GM12878 (cell line): ENCODE measurements around the gene ARL15. TPM values are rescaled to one million over a fixed set of nuclear protein-coding genes. Genes with fewer than 3 reads are reported as not detected.

Experiments
- ATAC-seq: fragments of 200-7000 bp; cut with Tn5 transposase; 3 replicates; pipeline ENCODE4 v1.9.1; 2020; ENCODE audit warnings: mild to moderate bottlenecking, moderate library complexity
- BruUV-seq: library from RNA; stranded (reverse); fragments of 400-500 nt; replicated peaks from 2 replicates; lab custom pipeline; 2021; lab: Mats Ljungman, UMichigan
- CTCF ChIA-PET: fragments of 300-600 bp; sonication (Branson Sonifier 250); formaldehyde crosslinking; extraction: SDS; loops from one replicate; lab custom pipeline; 2021; ENCODE audit warnings: inconsistent platforms; lab: Yijun Ruan, JAX
- POLR2A ChIA-PET: fragments of 350-600 bp; formaldehyde crosslinking; extraction: SDS; loops from one replicate; lab custom pipeline; 2021; ENCODE audit warnings: inconsistent platforms; lab: Charles Lee
- RAD21 ChIA-PET: fragments of 300-600 bp; sonication (Branson Sonifier 250); formaldehyde crosslinking; loops from one replicate; lab custom pipeline; 2023; ENCODE audit warnings: antibody characterized with exemption; ENCODE audit not compliant: unreplicated experiment; lab: Charles Lee
- SMC1A ChIA-PET: fragments of 300-600 bp; sonication (Branson Sonifier 250); formaldehyde crosslinking; loops from one replicate; lab custom pipeline; 2023; ENCODE audit not compliant: unreplicated experiment, uncharacterized antibody; lab: Charles Lee
- DNase-seq: peaks from one replicate; pipeline ENCODE4 v3.0.0-alpha.2; 2011; ENCODE audit warnings: low read depth, low spot score
- FAIRE-seq: peaks from 3 replicates; lab custom pipeline; 2011; peaks lifted over from hg19 to GRCh38; lab: Jason Lieb, UNC
- H2AFZ ChIP-seq: 2 replicates; pipeline ENCODE4 v1.6.0; 2011; ENCODE audit warnings: low read depth, low read length, control low read depth; ENCODE audit not compliant: control insufficient read depth
- H3K27ac ChIP-seq: 2 replicates; pipeline ENCODE4 v1.5.1; 2011; ENCODE audit warnings: control low read depth; ENCODE audit not compliant: control insufficient read depth, insufficient read depth
- H3K27me3 ChIP-seq, 2 experiments: replicated peaks in 1 of 2; 2 replicates each; pipeline versions ENCODE4 v1.6.0 to v1.6.1; 2011; ENCODE audit warnings: low read length in 1 of 2; ENCODE audit not compliant: control insufficient read depth in 2 of 2, insufficient read depth in 2 of 2
- H3K36me3 ChIP-seq, 2 experiments: 2 replicates each; pipeline ENCODE4 v1.5.1; 2011; ENCODE audit warnings: low read length in 1 of 2; ENCODE audit not compliant: control insufficient read depth in 2 of 2, insufficient read depth in 2 of 2
- H3K4me1 ChIP-seq: 2 replicates; pipeline ENCODE4 v1.6.1; 2011; ENCODE audit warnings: mild to moderate bottlenecking, low read length, moderate library complexity, mixed read lengths; ENCODE audit not compliant: control insufficient read depth, insufficient read depth
- H3K4me2 ChIP-seq: 2 replicates; pipeline ENCODE4 v1.6.0; 2011; ENCODE audit warnings: control low read depth; ENCODE audit not compliant: control insufficient read depth, insufficient read depth
- H3K4me3 ChIP-seq: fragments of 200-600 bp; sonication (generic); 2 replicates; pipeline ENCODE4 v1.5.1; 2016
- H3K79me2 ChIP-seq: 2 replicates; pipeline ENCODE4 v1.6.0; 2011; ENCODE audit warnings: low read length; ENCODE audit not compliant: control insufficient read depth, insufficient read depth
- H3K9ac ChIP-seq: 2 replicates; pipeline ENCODE4 v1.8.0; 2011; ENCODE audit warnings: low read length, control low read depth, mixed read lengths; ENCODE audit not compliant: control insufficient read depth, insufficient read depth
- H3K9me3 ChIP-seq: replicated peaks from 3 replicates; pipeline ENCODE4 v1.5.1; 2011; ENCODE audit warnings: mild to moderate bottlenecking, low read length; ENCODE audit not compliant: control insufficient read depth, insufficient read depth
- H4K20me1 ChIP-seq: 2 replicates; pipeline ENCODE4 v1.6.0; 2011; ENCODE audit not compliant: control insufficient read depth, insufficient read depth
- ASH2L ChIP-seq: fragments of 300-600, 200-600 bp; sonication (generic); IDR thresholded peaks from 2 replicates; pipeline ENCODE4 v1.6.1; 2017; ENCODE audit warnings: low read depth, mild to moderate bottlenecking, borderline replicate concordance
- BHLHE40 ChIP-seq, 2 experiments: fragments of 450-650 bp in 1 of 2; IDR thresholded peaks; 2 replicates each; pipeline ENCODE4 v1.6.1; 2011 to 2017; ENCODE audit warnings: low read depth in 2 of 2, borderline replicate concordance in 1 of 2, improper control_type of control experiment in 1 of 2, low read length in 1 of 2, mild to moderate bottlenecking in 1 of 2
- CBFB ChIP-seq: IDR thresholded peaks from 2 replicates; pipeline ENCODE4 v1.6.1; 2016; ENCODE audit warnings: antibody characterized with exemption, low read depth
- CBX5 ChIP-seq: sonication (generic); IDR thresholded peaks from 2 replicates; pipeline ENCODE4 v1.6.1; 2016; ENCODE audit warnings: low read depth, moderate library complexity, mild to moderate bottlenecking, inconsistent platforms
- CTCF ChIP-seq, 3 experiments: IDR thresholded peaks in 2 of 3; conservative IDR thresholded peaks in 1 of 3; 2 replicates each; pipeline ENCODE4 v1.5.1; 2011; ENCODE audit warnings: low read depth in 3 of 3, low read length in 3 of 3, mild to moderate bottlenecking in 3 of 3, control low read depth in 2 of 3, moderate library complexity in 2 of 3, inconsistent platforms in 1 of 3, mixed read lengths in 1 of 3; ENCODE audit not compliant: control insufficient read depth in 2 of 3, insufficient read depth in 1 of 3; ENCODE audit errors: extremely low read depth in 1 of 3
- EP300 ChIP-seq, 2 experiments: fragments of 150-350 bp in 1 of 2; IDR thresholded peaks; 2 replicates each; pipeline ENCODE4 v1.6.1; 2011 to 2012; ENCODE audit warnings: low read depth in 2 of 2, low read length in 2 of 2, borderline replicate concordance in 1 of 2, improper control_type of control experiment in 1 of 2, inconsistent platforms in 1 of 2; ENCODE audit not compliant: control insufficient read depth in 1 of 2
- NBN ChIP-seq: fragments of 450-650 bp; IDR thresholded peaks from 2 replicates; pipeline ENCODE4 v1.6.1; 2016
- NFXL1 ChIP-seq: fragments of 450-650 bp; IDR thresholded peaks from 2 replicates; pipeline ENCODE4 v1.6.1; 2017; ENCODE audit warnings: antibody characterized with exemption, mild to moderate bottlenecking, borderline replicate concordance
- POLR2AphosphoS2 ChIP-seq: IDR thresholded peaks from 2 replicates; pipeline ENCODE4 v1.6.1; 2011; ENCODE audit warnings: low read depth, mild to moderate bottlenecking, low read length, improper control_type of control experiment, moderate library complexity
- ZBTB4 ChIP-seq: fragments of 450-650 bp; formaldehyde crosslinking; IDR thresholded peaks from 2 replicates; pipeline ENCODE4 v1.4.0; 2022; ENCODE audit warnings: mild to moderate bottlenecking, moderate library complexity
- ZNF384 ChIP-seq: IDR thresholded peaks from 2 replicates; pipeline ENCODE4 v1.6.1; 2012; ENCODE audit warnings: low read depth, mild to moderate bottlenecking, low read length, improper control_type of control experiment, borderline replicate concordance
- WGBS: methylation state at CpG from one replicate; pipeline ENCODE4 v1.1.6; 2016; ENCODE audit warnings: low lambda C conversion rate; ENCODE audit not compliant: insufficient replicate concordance, insufficient coverage; ENCODE audit errors: missing lambda C conversion rate; 5-methylcytosine and 5-hydroxymethylcytosine counted together
- in situ Hi-C: fragments of 300-500 bp; cut with MboI; formaldehyde crosslinking; loops from 9 replicates; pipeline ENCODE4 v1.14.3; 2018; ENCODE audit warnings: mixed read lengths
- intact Hi-C: fragments of 100-400 bp; cut with micrococcal nuclease; formaldehyde crosslinking; loops from one replicate; pipeline ENCODE4 v1.14.2; 2022; ENCODE audit not compliant: unreplicated experiment
- polyA plus RNA-seq, 11 experiments: library from polyadenylated mRNA; depleted of rRNA in 4 of 11; unstranded in 6 of 11; stranded (reverse) in 5 of 11; fragments of >200 nt; fragmentation: Nextera tagmentation in 4 of 11; fragmentation: Illumina TruSeq in 1 of 11; extraction: Ambion mirVana in 4 of 11; extraction: Trizol in 1 of 11; gene quantifications; 1 replicate in 1 of 11; 2 replicates in 10 of 11; pipeline versions ENCODE4 v1.2.1 to v1.2.3, GENCODE V29; 2011 to 2016; ENCODE audit warnings: inconsistent platforms in 2 of 11, missing spikeins in 2 of 11, low read depth in 1 of 11
- total RNA-seq, 4 experiments: library from RNA; depleted of rRNA in 3 of 4; stranded (reverse); fragments of >200 nt in 3 of 4; fragmentation: Illumina TruSeq in 1 of 4; extraction: Trizol in 1 of 4; gene quantifications; 2 replicates each; pipeline versions ENCODE4 v1.2.1 to v1.2.3, GENCODE V29; 2013 to 2021
- TF ChIP-seq, protein P1 (sequence below): fragments of 450-650 bp; IDR thresholded peaks from 2 replicates; pipeline ENCODE4 v1.6.1; 2016; ENCODE audit warnings: mild to moderate bottlenecking, moderate library complexity, borderline replicate concordance
- TF ChIP-seq, protein P2 (sequence below): IDR thresholded peaks from 2 replicates; pipeline ENCODE4 v1.6.1; 2011; ENCODE audit warnings: low read depth, mild to moderate bottlenecking, low read length, moderate library complexity, borderline replicate concordance; ENCODE audit errors: extremely low read depth

The ARL15 gene
- total and polyA plus RNA-seq, 10 of the 15 experiments (the other 5 are each of a cell fraction or from before 2014, with no cell fraction given) = 3.6 to 11.0 (median 7.7) TPM

GRCh38 chr5:54009357-54009756, 301.0 kb downstream of the ARL15 start:
- DNase-seq (no peak), ATAC-seq (no peak), FAIRE-seq (no peak)
- Histone ChIP-seq H4K20me1 (no peaks in the 10 kb centered on the region), H3K36me3 (no peaks in the 10 kb centered on the region), H3K27ac (no peak overlapping the region), H3K9me3 (no peaks in the 10 kb centered on the region; the same call in 2 of the 3 replicates), H3K9ac (no peak overlapping the region), H3K4me3 (no peak overlapping the region), H3K27me3 (no peaks in the 10 kb centered on the region), H3K79me2 (no peaks in the 10 kb centered on the region), H3K4me1 (no peaks in the 10 kb centered on the region), H3K4me2 (no peak overlapping the region), H2AFZ (no peak overlapping the region)
- intact Hi-C loops (no loop called here), in situ Hi-C loops (no loop called here)
- CTCF ChIA-PET = no interaction called here
- POLR2A ChIA-PET = no interaction called here
- BruUV-seq = no TSS peak
- 57% methylated on average over 1 of the region's 1 CpG for WGBS
- RAD21 ChIA-PET = no interaction called here
- SMC1A ChIA-PET = no interaction called here
- no peak for TF ChIP-seq CBX5
- TF ChIP-seq EP300 (IDR thresholded peaks at IDR 0.05; ENCODE audit: borderline replicate concordance in 1 of 2, control insufficient read depth in 1 of 2, low read depth in 2 of 2, low read length in 2 of 2) = no peak
- no peak for TF ChIP-seq NFXL1
- no peak for TF ChIP-seq NBN
- no peak for TF ChIP-seq ASH2L
- no peak for TF ChIP-seq CTCF (IDR thresholded peaks at IDR 0.05 in 2 of 3, conservative IDR thresholded peaks at IDR 0.05 in 1 of 3; ENCODE audit: control insufficient read depth in 2 of 3, extremely low read depth in 1 of 3, insufficient read depth in 1 of 3, low read depth in 3 of 3, low read length in 3 of 3)
- no peak for TF ChIP-seq BHLHE40 (IDR thresholded peaks at IDR 0.05; ENCODE audit: borderline replicate concordance in 1 of 2, low read depth in 2 of 2, low read length in 1 of 2)
- no peak for TF ChIP-seq POLR2AphosphoS2
- TF ChIP-seq CBFB = no peak
- TF ChIP-seq ZNF384 = no peak
- no peak for TF ChIP-seq ZBTB4
- TF ChIP-seq, protein P1, sequence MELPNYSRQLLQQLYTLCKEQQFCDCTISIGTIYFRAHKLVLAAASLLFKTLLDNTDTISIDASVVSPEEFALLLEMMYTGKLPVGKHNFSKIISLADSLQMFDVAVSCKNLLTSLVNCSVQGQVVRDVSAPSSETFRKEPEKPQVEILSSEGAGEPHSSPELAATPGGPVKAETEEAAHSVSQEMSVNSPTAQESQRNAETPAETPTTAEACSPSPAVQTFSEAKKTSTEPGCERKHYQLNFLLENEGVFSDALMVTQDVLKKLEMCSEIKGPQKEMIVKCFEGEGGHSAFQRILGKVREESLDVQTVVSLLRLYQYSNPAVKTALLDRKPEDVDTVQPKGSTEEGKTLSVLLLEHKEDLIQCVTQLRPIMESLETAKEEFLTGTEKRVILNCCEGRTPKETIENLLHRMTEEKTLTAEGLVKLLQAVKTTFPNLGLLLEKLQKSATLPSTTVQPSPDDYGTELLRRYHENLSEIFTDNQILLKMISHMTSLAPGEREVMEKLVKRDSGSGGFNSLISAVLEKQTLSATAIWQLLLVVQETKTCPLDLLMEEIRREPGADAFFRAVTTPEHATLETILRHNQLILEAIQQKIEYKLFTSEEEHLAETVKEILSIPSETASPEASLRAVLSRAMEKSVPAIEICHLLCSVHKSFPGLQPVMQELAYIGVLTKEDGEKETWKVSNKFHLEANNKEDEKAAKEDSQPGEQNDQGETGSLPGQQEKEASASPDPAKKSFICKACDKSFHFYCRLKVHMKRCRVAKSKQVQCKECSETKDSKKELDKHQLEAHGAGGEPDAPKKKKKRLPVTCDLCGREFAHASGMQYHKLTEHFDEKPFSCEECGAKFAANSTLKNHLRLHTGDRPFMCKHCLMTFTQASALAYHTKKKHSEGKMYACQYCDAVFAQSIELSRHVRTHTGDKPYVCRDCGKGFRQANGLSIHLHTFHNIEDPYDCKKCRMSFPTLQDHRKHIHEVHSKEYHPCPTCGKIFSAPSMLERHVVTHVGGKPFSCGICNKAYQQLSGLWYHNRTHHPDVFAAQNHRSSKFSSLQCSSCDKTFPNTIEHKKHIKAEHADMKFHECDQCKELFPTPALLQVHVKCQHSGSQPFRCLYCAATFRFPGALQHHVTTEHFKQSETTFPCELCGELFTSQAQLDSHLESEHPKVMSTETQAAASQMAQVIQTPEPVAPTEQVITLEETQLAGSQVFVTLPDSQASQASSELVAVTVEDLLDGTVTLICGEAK = no peak
- TF ChIP-seq, protein P2, sequence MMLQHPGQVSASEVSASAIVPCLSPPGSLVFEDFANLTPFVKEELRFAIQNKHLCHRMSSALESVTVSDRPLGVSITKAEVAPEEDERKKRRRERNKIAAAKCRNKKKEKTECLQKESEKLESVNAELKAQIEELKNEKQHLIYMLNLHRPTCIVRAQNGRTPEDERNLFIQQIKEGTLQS = no peak
